ENCODE measurements around the gene CSNK1E. TPM values are rescaled to one million over a fixed set of nuclear protein-coding genes. Genes with fewer than 3 reads are reported as not detected.

The CSNK1E gene
- total and polyA plus RNA-seq, 9 of the 15 experiments (the other 6 are each of a cell fraction or from before 2014, with no cell fraction given): 2.7 to 70.0 (median 41.3) TPM

GRCh38 chr22:38327805-38328204 lies 10.6 kb upstream of the CSNK1E start (continued):
- no peak for TF ChIP-seq ZNF592 (IDR thresholded peaks at IDR 0.05)
- TF ChIP-seq MCM5 (IDR thresholded peaks at IDR 0.05; ENCODE audit: low read depth): no peak
- no peak for TF ChIP-seq ZNF717 (CRISPR knock-in tag; IDR thresholded peaks at IDR 0.05)
- TF ChIP-seq DACH1 (IDR thresholded peaks at IDR 0.05; ENCODE audit: partially characterized antibody): no peak
- TF ChIP-seq ZNF398 (CRISPR knock-in tag; IDR thresholded peaks at IDR 0.05): no peak
- no peak for TF ChIP-seq XRCC3 (IDR thresholded peaks at IDR 0.05)
- no peak for TF ChIP-seq CC2D1A (IDR thresholded peaks at IDR 0.05)
- no peak for TF ChIP-seq PYGO2 (tag; IDR thresholded peaks at IDR 0.05)
